A549 (cell line): ENCODE data around the gene TCEA2.

ENCODE experiments used
- CEBPB ChIP-seq, 2 experiments: fragments of >200 bp in 1 of 2; sonication (Bioruptor Twin) in 1 of 2; formaldehyde crosslinking in 1 of 2; IDR thresholded peaks; 2 replicates each; pipeline ENCODE4 v1.6.1; 2012 to 2016
- CTCF ChIP-seq: fragments of >200 bp; sonication (Bioruptor Twin); formaldehyde crosslinking; IDR thresholded peaks from 3 replicates; pipeline ENCODE4 v1.5.1; 2016
- ELK1 ChIP-seq: fragments of 150-350 bp; IDR thresholded peaks from 2 replicates; pipeline ENCODE4 v1.6.1; 2014; ENCODE audit warnings: low read depth, mild to moderate bottlenecking, low read length
- EP300 ChIP-seq, 2 experiments: fragments of >200 bp; sonication (Bioruptor Twin); formaldehyde crosslinking; IDR thresholded peaks; 2 replicates in 1 of 2; 3 replicates in 1 of 2; pipeline ENCODE4 v1.6.1; 2016 to 2017
- MAZ ChIP-seq: fragments of 150-350 bp; IDR thresholded peaks from 2 replicates; pipeline ENCODE4 v1.6.1; 2014; ENCODE audit warnings: antibody characterized with exemption, low read depth, low read length, borderline replicate concordance
- NPAS2 ChIP-seq: fragments of 250-450 bp; sonication (Bioruptor Pico); IDR thresholded peaks from 2 replicates; pipeline ENCODE4 v1.8.0; 2022; ENCODE audit warnings: mild to moderate bottlenecking, moderate library complexity, borderline replicate concordance
- NR3C1 ChIP-seq: fragments of >200 bp; sonication (Bioruptor Twin); formaldehyde crosslinking; IDR thresholded peaks from 3 replicates; pipeline ENCODE4 v1.6.1; 2017
- POLR2A ChIP-seq: IDR thresholded peaks from 2 replicates; pipeline ENCODE4 v1.6.1; 2012; ENCODE audit warnings: mild to moderate bottlenecking, low read length
- RCOR1 ChIP-seq: fragments of 150-350 bp; IDR thresholded peaks from 2 replicates; pipeline ENCODE4 v1.6.1; 2014; ENCODE audit warnings: antibody characterized with exemption, low read length, low read depth
- REST ChIP-seq: fragments of 200-600 bp; sonication (generic); IDR thresholded peaks from 2 replicates; pipeline ENCODE4 v1.6.1; 2016; ENCODE audit warnings: antibody characterized with exemption, mild to moderate bottlenecking, moderate library complexity
- SMC3 ChIP-seq: fragments of >200 bp; sonication (Bioruptor Twin); formaldehyde crosslinking; IDR thresholded peaks from 3 replicates; pipeline ENCODE4 v1.6.1; 2018; ENCODE audit warnings: inconsistent platforms
- TP53 ChIP-seq: fragments of 250-450 bp; sonication (Bioruptor Pico); IDR thresholded peaks from 2 replicates; pipeline ENCODE4 v1.5.0; 2021; ENCODE audit warnings: mild to moderate bottlenecking, moderate library complexity

- no peak for TF ChIP-seq CTCF
- TF ChIP-seq NR3C1: no peak
- TF ChIP-seq POLR2A: no peak
- no peak for TF ChIP-seq EP300 (IDR thresholded peaks at IDR 0.05)
- no peak for TF ChIP-seq MAZ
- no peak for TF ChIP-seq NPAS2
- TF ChIP-seq TP53: no peak
- TF ChIP-seq REST: no peak
- no peak for TF ChIP-seq ELK1
- no peak for TF ChIP-seq RCOR1
- no peak for TF ChIP-seq SMC3
- no peak for TF ChIP-seq CEBPB (IDR thresholded peaks at IDR 0.05)
Observed at GRCh38 chr20:64068386-64069208, 5.6 kb downstream of the TCEA2 start.
